HEK293 (cell line): ENCODE measurements around the gene CRIP2.

Experiments
- CTCF ChIA-PET: fragments of 350-600 bp; formaldehyde crosslinking; extraction: SDS; loops from one replicate; lab custom pipeline; 2021; ENCODE audit warnings: antibody characterized with exemption; lab: Yijun Ruan, JAX
- POLR2A ChIA-PET: fragments of 300-600 bp; formaldehyde crosslinking; extraction: SDS; loops from one replicate; lab custom pipeline; 2020; ENCODE audit warnings: antibody characterized with exemption, inconsistent platforms; lab: Yijun Ruan, JAX
- H3K27ac ChIP-seq: fragments of 200-500 bp; sonication (Bioruptor generic); 2 replicates; pipeline ENCODE4 v1.5.1; 2014; ENCODE audit warnings: low read depth, low read length, control low read depth, inconsistent platforms; ENCODE audit errors: extremely low read depth
- H3K36me3 ChIP-seq, 2 experiments: fragments of 200-500 bp in 1 of 2; sonication (Bioruptor generic) in 1 of 2; 1 replicate in 1 of 2; 2 replicates in 1 of 2; pipeline ENCODE4 v1.5.1; 2014 to 2017; ENCODE audit warnings: inconsistent platforms in 2 of 2, low read length in 2 of 2; ENCODE audit not compliant: control insufficient read depth in 2 of 2, insufficient read depth in 1 of 2
- H3K4me1 ChIP-seq: fragments of 200-500 bp; sonication (Bioruptor generic); 2 replicates; pipeline ENCODE4 v1.5.1; 2014; ENCODE audit warnings: mild to moderate bottlenecking, low read length, inconsistent platforms; ENCODE audit not compliant: control insufficient read depth, insufficient read depth
- H3K4me3 ChIP-seq: 2 replicates; pipeline ENCODE4 v1.5.1; 2011; ENCODE audit warnings: low read depth, mild to moderate bottlenecking, control low read depth, low read length, moderate library complexity
- H3K9me3 ChIP-seq: fragments of 200-500 bp; sonication (Bioruptor generic); 2 replicates; pipeline ENCODE4 v1.5.1; 2014; ENCODE audit warnings: low read depth, low read length, inconsistent platforms; ENCODE audit not compliant: control insufficient read depth, insufficient read depth
- EGR2 ChIP-seq: fragments of 450-650 bp; formaldehyde crosslinking; IDR thresholded peaks from 2 replicates; pipeline ENCODE4 v1.5.1; 2016; ENCODE audit warnings: low read depth, missing biosample characterization, missing genetic modification characterization
- GLIS1 ChIP-seq: fragments of 450-650 bp; formaldehyde crosslinking; IDR thresholded peaks from 2 replicates; pipeline ENCODE4 v1.5.1; 2016; ENCODE audit warnings: missing biosample characterization, missing genetic modification characterization
- GLIS2 ChIP-seq: fragments of 450-650 bp; formaldehyde crosslinking; IDR thresholded peaks from 2 replicates; pipeline ENCODE4 v1.5.1; 2016; ENCODE audit warnings: missing biosample characterization, missing genetic modification characterization
- HOXA7 ChIP-seq: sonication (generic); formaldehyde crosslinking; IDR thresholded peaks from 2 replicates; pipeline ENCODE4 v1.8.1; 2022; ENCODE audit warnings: missing genetic modification reagents, borderline replicate concordance
- IKZF3 ChIP-seq: fragments of 450-650 bp; IDR thresholded peaks from 2 replicates; pipeline ENCODE4 v1.5.0; 2018; ENCODE audit warnings: missing biosample characterization, mild to moderate bottlenecking, missing genetic modification characterization, moderate library complexity
- TCF7L2 ChIP-seq: IDR thresholded peaks from 2 replicates; pipeline ENCODE4 v1.6.1; 2011; ENCODE audit warnings: low read depth, mild to moderate bottlenecking, inconsistent platforms, low read length, moderate library complexity, borderline replicate concordance
- ZBTB7A ChIP-seq: fragments of 450-650 bp; formaldehyde crosslinking; IDR thresholded peaks from 2 replicates; pipeline ENCODE4 v1.5.1; 2016; ENCODE audit warnings: low read depth, missing biosample characterization, missing genetic modification characterization
- ZIC2 ChIP-seq: fragments of 450-650 bp; formaldehyde crosslinking; IDR thresholded peaks from 2 replicates; pipeline ENCODE4 v1.5.1; 2016; ENCODE audit warnings: missing biosample characterization, missing genetic modification characterization
- ZNF19 ChIP-seq: fragments of 450-650 bp; formaldehyde crosslinking; IDR thresholded peaks from 2 replicates; pipeline ENCODE4; 2016; ENCODE audit warnings: missing biosample characterization, missing genetic modification characterization, low read depth
- ZNF223 ChIP-seq: fragments of 450-650 bp; formaldehyde crosslinking; IDR thresholded peaks from 2 replicates; pipeline ENCODE4 v1.5.1; 2016; ENCODE audit warnings: missing biosample characterization, missing genetic modification characterization
- ZNF239 ChIP-seq: fragments of 450-650 bp; formaldehyde crosslinking; IDR thresholded peaks from 2 replicates; pipeline ENCODE4 v1.5.1; 2016; ENCODE audit warnings: missing biosample characterization, missing genetic modification characterization
- ZNF341 ChIP-seq: fragments of 450-650 bp; formaldehyde crosslinking; IDR thresholded peaks from 2 replicates; pipeline ENCODE4; 2016; ENCODE audit warnings: low read depth, missing biosample characterization, missing genetic modification characterization
- ZNF366 ChIP-seq: fragments of 450-650 bp; formaldehyde crosslinking; conservative IDR thresholded peaks from 2 replicates; pipeline ENCODE4 v1.5.1; 2016; ENCODE audit warnings: missing biosample characterization, missing genetic modification characterization
- ZNF37A ChIP-seq: fragments of 450-650 bp; IDR thresholded peaks from 2 replicates; pipeline ENCODE4 v1.5.1; 2018; ENCODE audit warnings: missing biosample characterization, missing genetic modification characterization
- ZNF473 ChIP-seq: fragments of 450-650 bp; formaldehyde crosslinking; IDR thresholded peaks from 2 replicates; pipeline ENCODE4 v1.5.1; 2017; ENCODE audit warnings: missing biosample characterization, missing genetic modification characterization
- ZNF558 ChIP-seq: fragments of 450-650 bp; formaldehyde crosslinking; IDR thresholded peaks from 2 replicates; pipeline ENCODE4 v1.5.1; 2016; ENCODE audit warnings: missing biosample characterization, missing genetic modification characterization
- ZNF561 ChIP-seq: fragments of 450-650 bp; IDR thresholded peaks from 2 replicates; pipeline ENCODE4 v1.5.1; 2018; ENCODE audit warnings: missing biosample characterization, missing genetic modification characterization, borderline replicate concordance
- ZNF600 ChIP-seq: fragments of 450-650 bp; formaldehyde crosslinking; IDR thresholded peaks from 2 replicates; pipeline ENCODE4 v1.5.1; 2016; ENCODE audit warnings: missing biosample characterization, missing genetic modification characterization
- TF ChIP-seq, protein P1 (sequence below): fragments of 450-650 bp; formaldehyde crosslinking; IDR thresholded peaks from 2 replicates; pipeline ENCODE4 v1.5.1; 2016; ENCODE audit warnings: missing biosample characterization, missing genetic modification characterization
- TF ChIP-seq, protein P2 (sequence below): fragments of 450-650 bp; formaldehyde crosslinking; IDR thresholded peaks from 2 replicates; pipeline ENCODE4 v1.5.1; 2016; ENCODE audit warnings: missing biosample characterization, missing genetic modification characterization, borderline replicate concordance
- TF ChIP-seq, protein P3 (sequence below): fragments of 450-650 bp; formaldehyde crosslinking; IDR thresholded peaks from 2 replicates; pipeline ENCODE4 v1.5.1; 2016; ENCODE audit warnings: missing biosample characterization, missing genetic modification characterization
- TF ChIP-seq, protein P4 (sequence below): fragments of 450-650 bp; formaldehyde crosslinking; IDR thresholded peaks from 2 replicates; pipeline ENCODE4 v1.5.1; 2016; ENCODE audit warnings: missing biosample characterization, missing genetic modification characterization

CRIP2 gene

DNA sequence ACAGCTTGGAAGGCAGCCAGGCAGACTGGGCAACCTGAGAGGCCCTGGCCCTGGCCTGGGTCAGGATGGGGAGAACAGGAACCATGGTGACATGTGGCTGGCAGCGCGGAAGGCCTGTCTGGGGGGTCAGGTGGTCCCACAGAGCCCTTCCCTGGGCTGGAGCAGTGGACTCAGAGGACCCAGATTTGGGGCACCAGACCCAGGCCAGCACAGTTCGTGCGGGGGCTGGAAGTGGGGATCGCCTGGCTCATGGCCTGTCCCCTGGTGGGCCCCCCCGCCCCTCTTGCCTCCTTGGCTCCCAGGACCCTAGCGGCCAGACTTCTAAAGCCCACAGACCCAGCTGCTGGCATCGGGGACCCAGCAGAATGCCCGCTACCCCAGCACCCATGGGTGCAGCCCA, 33.6 kb upstream of the CRIP2 start (continued):
- TF ChIP-seq, protein P1, sequence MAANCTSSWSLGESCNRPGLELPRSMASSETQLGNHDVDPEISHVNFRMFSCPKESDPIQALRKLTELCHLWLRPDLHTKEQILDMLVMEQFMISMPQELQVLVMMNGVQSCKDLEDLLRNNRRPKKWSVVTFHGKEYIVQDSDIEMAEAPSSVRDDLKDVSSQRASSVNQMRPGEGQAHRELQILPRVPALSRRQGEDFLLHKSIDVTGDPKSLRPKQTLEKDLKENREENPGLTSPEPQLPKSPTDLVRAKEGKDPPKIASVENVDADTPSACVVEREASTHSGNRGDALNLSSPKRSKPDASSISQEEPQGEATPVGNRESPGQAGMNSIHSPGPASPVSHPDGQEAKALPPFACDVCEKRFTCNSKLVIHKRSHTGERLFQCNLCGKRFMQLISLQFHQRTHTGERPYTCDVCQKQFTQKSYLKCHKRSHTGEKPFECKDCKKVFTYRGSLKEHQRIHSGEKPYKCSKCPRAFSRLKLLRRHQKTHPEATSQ: no peak
- TF ChIP-seq ZNF561 (tag by site-specific recombination) (no peak), ZNF366 (tag by site-specific recombination) (no peak), ZNF558 (tag by site-specific recombination) (no peak), GLIS1 (no peak), ZNF473 (tag by site-specific recombination) (no peak), ZNF19 (no peak), ZNF37A (tag by site-specific recombination) (no peak)
- TF ChIP-seq, protein P2, sequence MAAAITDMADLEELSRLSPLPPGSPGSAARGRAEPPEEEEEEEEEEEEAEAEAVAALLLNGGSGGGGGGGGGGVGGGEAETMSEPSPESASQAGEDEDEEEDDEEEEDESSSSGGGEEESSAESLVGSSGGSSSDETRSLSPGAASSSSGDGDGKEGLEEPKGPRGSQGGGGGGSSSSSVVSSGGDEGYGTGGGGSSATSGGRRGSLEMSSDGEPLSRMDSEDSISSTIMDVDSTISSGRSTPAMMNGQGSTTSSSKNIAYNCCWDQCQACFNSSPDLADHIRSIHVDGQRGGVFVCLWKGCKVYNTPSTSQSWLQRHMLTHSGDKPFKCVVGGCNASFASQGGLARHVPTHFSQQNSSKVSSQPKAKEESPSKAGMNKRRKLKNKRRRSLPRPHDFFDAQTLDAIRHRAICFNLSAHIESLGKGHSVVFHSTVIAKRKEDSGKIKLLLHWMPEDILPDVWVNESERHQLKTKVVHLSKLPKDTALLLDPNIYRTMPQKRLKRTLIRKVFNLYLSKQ: no peak

DNA sequence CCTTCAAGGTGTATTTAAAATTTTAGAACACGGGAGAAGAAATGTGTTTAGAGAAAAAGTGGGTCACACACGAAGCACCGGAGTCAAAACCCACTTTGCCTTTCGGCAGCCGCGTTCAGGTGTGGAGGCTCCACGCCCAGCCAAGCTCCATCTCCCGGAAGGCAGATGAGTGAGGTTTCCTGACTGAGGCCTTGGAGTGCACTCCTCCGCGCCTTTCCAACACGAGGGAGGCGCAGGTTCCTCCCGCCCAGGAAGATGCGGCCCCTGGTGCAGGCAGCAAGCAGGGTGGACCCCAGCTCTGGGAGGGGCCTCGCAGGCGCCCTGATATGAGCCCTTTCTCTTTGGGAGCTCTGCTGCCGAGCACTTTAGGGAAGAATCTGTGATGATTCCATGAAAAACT, 32.5 kb upstream of the CRIP2 start:
- Histone ChIP-seq H3K4me3 (no peak overlapping the region), H3K9me3 (no peaks in the 10 kb centered on the region), H3K27ac (0 out of 2 replicates have a peak overlapping the region, but pooled peaks have one; percentile 9), H3K4me1 (no peaks in the 10 kb centered on the region), H3K36me3 (peaks cover 0 to 70% of the 10 kb centered on the region in 2 experiments; a peak in 2 of 3 replicates)
- TF ChIP-seq EGR2 (no peak), IKZF3 (no peak), ZNF341 (tag by site-specific recombination) (no peak), HOXA7 (no peak), ZNF37A (tag by site-specific recombination) (no peak), ZNF223 (tag by site-specific recombination) (no peak), ZBTB7A (no peak)
- POLR2A ChIA-PET: no interaction called here
- CTCF ChIA-PET: interaction anchor here (0.7 kb wide), 2 partner anchors 34 to 38 kb away, joined by 3 read pairs; no protein-coding TSS in a partner anchor

DNA sequence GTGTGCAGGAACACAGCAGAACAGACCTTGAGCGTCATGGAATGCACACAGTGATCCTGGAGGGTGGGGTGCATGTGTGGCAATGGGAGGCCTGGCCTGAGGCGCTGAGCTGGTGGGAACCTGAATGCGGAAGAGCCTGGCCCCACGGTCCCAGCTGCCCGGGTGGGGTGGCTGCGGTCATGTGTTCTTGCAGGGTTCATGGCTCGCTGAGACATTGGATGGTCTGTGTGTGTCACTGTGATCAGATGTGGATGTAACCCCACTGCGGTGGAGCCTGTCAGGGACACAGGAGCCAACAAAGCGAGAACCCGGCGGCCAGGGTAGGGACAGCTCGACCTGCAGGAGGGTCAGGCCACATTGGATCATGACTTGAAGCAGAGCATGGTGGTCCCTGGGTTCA, 31.8 kb upstream of the CRIP2 start:
- no peak overlapping the region for H3K4me3 ChIP-seq
- no peak overlapping the region for H3K27ac ChIP-seq
- POLR2A ChIA-PET: no interaction called here
- H3K36me3 ChIP-seq: peaks cover 0 to 64% of the 10 kb centered on the region in 2 experiments; a peak in 2 of 3 replicates
- H3K4me1 ChIP-seq: no peaks in the 10 kb centered on the region
- TF ChIP-seq ZNF600 (tag by site-specific recombination) (peak; percentile 81), ZNF223 (tag by site-specific recombination) (no peak)
- CTCF ChIA-PET: no interaction called here
- no peaks in the 10 kb centered on the region for H3K9me3 ChIP-seq

DNA sequence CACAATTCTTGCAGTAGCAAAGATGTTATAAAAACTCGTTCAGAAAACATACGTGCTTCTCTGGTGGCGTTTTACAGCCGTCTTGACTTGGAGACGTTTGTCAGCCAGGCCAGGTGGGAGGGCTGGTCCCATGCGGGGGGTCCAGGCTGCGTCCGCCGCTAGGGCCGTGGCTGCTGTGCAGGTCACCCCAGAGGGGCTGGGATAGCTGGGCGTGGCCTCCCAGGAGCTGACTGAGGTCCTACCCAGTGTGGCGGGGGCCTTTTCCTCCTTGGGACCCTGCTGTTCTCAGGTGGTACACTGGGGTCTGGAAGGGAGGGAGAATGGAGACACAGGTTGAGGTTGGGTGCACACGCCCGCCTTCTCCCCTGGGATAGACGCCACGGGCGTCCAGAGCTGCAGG, 29.8 kb upstream of the CRIP2 start:
- POLR2A ChIA-PET: no interaction called here
- TF ChIP-seq, protein P3, sequence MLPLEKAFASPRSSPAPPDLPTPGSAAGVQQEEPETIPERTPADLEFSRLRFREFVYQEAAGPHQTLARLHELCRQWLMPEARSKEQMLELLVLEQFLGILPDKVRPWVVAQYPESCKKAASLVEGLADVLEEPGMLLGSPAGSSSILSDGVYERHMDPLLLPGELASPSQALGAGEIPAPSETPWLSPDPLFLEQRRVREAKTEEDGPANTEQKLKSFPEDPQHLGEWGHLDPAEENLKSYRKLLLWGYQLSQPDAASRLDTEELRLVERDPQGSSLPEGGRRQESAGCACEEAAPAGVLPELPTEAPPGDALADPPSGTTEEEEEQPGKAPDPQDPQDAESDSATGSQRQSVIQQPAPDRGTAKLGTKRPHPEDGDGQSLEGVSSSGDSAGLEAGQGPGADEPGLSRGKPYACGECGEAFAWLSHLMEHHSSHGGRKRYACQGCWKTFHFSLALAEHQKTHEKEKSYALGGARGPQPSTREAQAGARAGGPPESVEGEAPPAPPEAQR (tag by site-specific recombination): no peak
- TF ChIP-seq GLIS1 (0 out of 2 replicates have a peak, but pooled peaks have one; percentile 28), ZIC2 (tag by site-specific recombination) (0 out of 2 replicates have a peak, but pooled peaks have one; percentile 26), TCF7L2 (no peak), GLIS2 (0 out of 2 replicates have a peak, but pooled peaks have one; percentile 28), ZNF239 (tag by site-specific recombination) (no peak)
- TF ChIP-seq, protein P4, sequence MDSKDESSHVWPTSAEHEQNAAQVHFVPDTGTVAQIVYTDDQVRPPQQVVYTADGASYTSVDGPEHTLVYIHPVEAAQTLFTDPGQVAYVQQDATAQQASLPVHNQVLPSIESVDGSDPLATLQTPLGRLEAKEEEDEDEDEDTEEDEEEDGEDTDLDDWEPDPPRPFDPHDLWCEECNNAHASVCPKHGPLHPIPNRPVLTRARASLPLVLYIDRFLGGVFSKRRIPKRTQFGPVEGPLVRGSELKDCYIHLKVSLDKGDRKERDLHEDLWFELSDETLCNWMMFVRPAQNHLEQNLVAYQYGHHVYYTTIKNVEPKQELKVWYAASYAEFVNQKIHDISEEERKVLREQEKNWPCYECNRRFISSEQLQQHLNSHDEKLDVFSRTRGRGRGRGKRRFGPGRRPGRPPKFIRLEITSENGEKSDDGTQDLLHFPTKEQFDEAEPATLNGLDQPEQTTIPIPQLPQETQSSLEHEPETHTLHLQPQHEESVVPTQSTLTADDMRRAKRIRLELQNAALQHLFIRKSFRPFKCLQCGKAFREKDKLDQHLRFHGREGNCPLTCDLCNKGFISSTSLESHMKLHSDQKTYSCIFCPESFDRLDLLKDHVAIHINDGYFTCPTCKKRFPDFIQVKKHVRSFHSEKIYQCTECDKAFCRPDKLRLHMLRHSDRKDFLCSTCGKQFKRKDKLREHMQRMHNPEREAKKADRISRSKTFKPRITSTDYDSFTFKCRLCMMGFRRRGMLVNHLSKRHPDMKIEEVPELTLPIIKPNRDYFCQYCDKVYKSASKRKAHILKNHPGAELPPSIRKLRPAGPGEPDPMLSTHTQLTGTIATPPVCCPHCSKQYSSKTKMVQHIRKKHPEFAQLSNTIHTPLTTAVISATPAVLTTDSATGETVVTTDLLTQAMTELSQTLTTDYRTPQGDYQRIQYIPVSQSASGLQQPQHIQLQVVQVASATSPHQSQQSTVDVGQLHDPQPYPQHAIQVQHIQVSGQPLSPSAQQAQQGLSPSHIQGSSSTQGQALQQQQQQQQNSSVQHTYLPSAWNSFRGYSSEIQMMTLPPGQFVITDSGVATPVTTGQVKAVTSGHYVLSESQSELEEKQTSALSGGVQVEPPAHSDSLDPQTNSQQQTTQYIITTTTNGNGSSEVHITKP (tag by site-specific recombination): no peak
- Histone ChIP-seq H3K4me1 (no peaks in the 10 kb centered on the region), H3K36me3 (peaks cover 0 to 54% of the 10 kb centered on the region in 2 experiments; a peak in 2 of 3 replicates), H3K27ac (no peak overlapping the region), H3K4me3 (no peak overlapping the region), H3K9me3 (no peaks in the 10 kb centered on the region)
- CTCF ChIA-PET: no interaction called here
